ENCODE results near the gene GNG4. TPM values are rescaled to one million over a fixed set of nuclear protein-coding genes. Genes with fewer than 3 reads are reported as not detected.

Gene GNG4
- total RNA-seq, 4 donors from 2014 or later: 0.42 to 6.3 (median 0.98) TPM; not detected in 1

GRCh38 chr1:235504494-235505222 is 144.9 kb downstream of the GNG4 start:
- WGBS, 2 donors: 0% methylated on average over 16 to 43 of the region's 61 CpGs
- peak overlapping the region; percentile 91 to 99 (median 97) for H3K27ac ChIP-seq
- peaks cover 0 to 17% (median 7%) of the 10 kb centered on the region in 4 donors for H3K4me1 ChIP-seq
- TF ChIP-seq CTCF (IDR thresholded peaks at IDR 0.05): peak; percentile 79 to 97 (median 97)
- TF ChIP-seq EP300 (IDR thresholded peaks at IDR 0.05): peak; percentile 95 to 99
- peak; percentile 80 to 91 for TF ChIP-seq POLR2A (IDR thresholded peaks at IDR 0.05)
- H3K27me3 ChIP-seq: no peaks in the 10 kb centered on the region
- peak overlapping the region; percentile 71 to 85 (median 80) for H3K4me3 ChIP-seq
- DNase-seq (ENCODE audit: low spot score in 2 of 2): peak; percentile 99
- H3K36me3 ChIP-seq: no peaks in the 10 kb centered on the region
- no peaks in the 10 kb centered on the region for H3K9me3 ChIP-seq

- 0% methylated on average over 8 of the region's 48 CpGs; no CpG with 5 or more reads in 1 of the 2 donors for WGBS, 2 donors
- H3K4me3 ChIP-seq: peak within 1 kb of the TSS; percentile 71 to 85 (median 80)
Observed at GRCh38 chr1:235504122-235504493, 145.5 kb downstream of the GNG4 start, which contains the start of gene B3GALNT2. B3GALNT2 (minus strand) TSS chr1:235504452; CDS start chr1:235504252, 200 bp downstream.

GRCh38 chr1:235503403-235504121 is 146.0 kb downstream of the GNG4 start:
- no peaks in the 10 kb centered on the region for H3K27me3 ChIP-seq
- WGBS, 2 donors: 0 to 1% methylated on average over 33 to 44 of the region's 49 CpGs
- DNase-seq (ENCODE audit: low spot score in 2 of 2): peak in 1 of 2 donors; percentile 38
- peak overlapping the region; percentile 71 to 85 (median 80) for H3K4me3 ChIP-seq
- no peaks in the 10 kb centered on the region for H3K36me3 ChIP-seq
- H3K9me3 ChIP-seq: no peaks in the 10 kb centered on the region
- TF ChIP-seq CTCF (IDR thresholded peaks at IDR 0.05): no peak
- TF ChIP-seq POLR2A (IDR thresholded peaks at IDR 0.05): no peak
- no peak for TF ChIP-seq EP300 (IDR thresholded peaks at IDR 0.05)
- H3K27ac ChIP-seq: peak overlapping the region; percentile 82 to 99 (median 95)
- peaks cover 0 to 17% (median 7%) of the 10 kb centered on the region in 4 donors for H3K4me1 ChIP-seq

More at GRCh38 chr1:235504122-235504493, 145.5 kb downstream of the GNG4 start, which contains the start of gene B3GALNT2:
- DNase-seq (ENCODE audit: low spot score in 2 of 2): no peak
- Histone ChIP-seq H3K4me1 (peaks cover 0 to 17% (median 7%) of the 10 kb centered on the region in 4 donors), H3K36me3 (no peaks in the 10 kb centered on the region), H3K27ac (peak within 1 kb of the TSS; percentile 91 to 99 (median 97)), H3K9me3 (no peaks in the 10 kb centered on the region), H3K27me3 (no peaks in the 10 kb centered on the region)
- no peak for TF ChIP-seq EP300 (IDR thresholded peaks at IDR 0.05)
- no peak for TF ChIP-seq CTCF (IDR thresholded peaks at IDR 0.05)
- peak in 1 of 2 donors; percentile 86 for TF ChIP-seq POLR2A (IDR thresholded peaks at IDR 0.05)

- Histone ChIP-seq H3K27me3 (no peaks in the 10 kb centered on the region), H3K36me3 (no peaks in the 10 kb centered on the region), H3K9me3 (no peaks in the 10 kb centered on the region), H3K27ac (peak overlapping the region; percentile 82 to 99 (median 95)), H3K4me1 (peaks cover 0 to 17% (median 7%) of the 10 kb centered on the region in 4 donors), H3K4me3 (peak overlapping the region; percentile 71 to 85 (median 80))
- TF ChIP-seq EP300 (IDR thresholded peaks at IDR 0.05) (no peak), CTCF (IDR thresholded peaks at IDR 0.05) (no peak), POLR2A (IDR thresholded peaks at IDR 0.05) (no peak)
- 14 to 21% methylated on average over 5 of the region's 5 CpGs for WGBS, 2 donors
- no peak for DNase-seq (ENCODE audit: low spot score in 2 of 2)
Observed at GRCh38 chr1:235502601-235503402, 146.8 kb downstream of the GNG4 start.

Data from tibial nerve (tissue), 4 donors.